B cell (primary cell): ENCODE data around the gene PIP5K1A. TPM values are rescaled to one million over a fixed set of nuclear protein-coding genes. Genes with fewer than 3 reads are reported as not detected.
A peak's percentile ranks its signal among the peaks of the same experiment; 100 is the strongest.

ENCODE experiments used
- ATAC-seq: fragments of 200-7000 bp; cut with Tn5 transposase; one replicate; pipeline ENCODE4 v1.10.0; 2021; ENCODE audit warnings: low read depth, mild to moderate bottlenecking, moderate number of reproducible peaks, moderate library complexity
- CTCF ChIA-PET: fragments of 350-600 bp; sonication (Branson Sonifier 250); formaldehyde crosslinking; loops from one replicate; lab custom pipeline; 2021; ENCODE audit warnings: antibody characterized with exemption, inconsistent platforms; lab: Charles Lee
- POLR2A ChIA-PET: fragments of 350-600 bp; sonication (Branson Sonifier 250); formaldehyde crosslinking; loops from one replicate; lab custom pipeline; 2021; ENCODE audit warnings: antibody characterized with exemption; lab: Charles Lee
- DNase-seq: peaks from one replicate; pipeline ENCODE4 v3.0.0; 2013
- H2AFZ ChIP-seq: 2 replicates; pipeline ENCODE4 v1.6.1; 2012; ENCODE audit warnings: mild to moderate bottlenecking, low read depth, low read length; ENCODE audit not compliant: insufficient read depth, poor library complexity, severe bottlenecking
- H3K27ac ChIP-seq, 2 donors: 1 replicate in 1 of 2; 2 replicates in 1 of 2; pipeline ENCODE4 v1.5.1; 2012 to 2013; ENCODE audit warnings: low read length in 2 of 2, mild to moderate bottlenecking in 2 of 2, moderate library complexity in 1 of 2
- H3K27me3 ChIP-seq, 4 experiments: fragments of 200-600 bp in 1 of 4; sonication (generic) in 1 of 4; replicated peaks in 1 of 4; 1 replicate in 2 of 4; 2 replicates in 2 of 4; pipeline versions ENCODE4 v1.6.1 to v1.7.0; 2013 to 2016; ENCODE audit warnings: low read length in 3 of 4, mild to moderate bottlenecking in 2 of 4, mixed read lengths in 1 of 4, moderate library complexity in 1 of 4; ENCODE audit not compliant: insufficient read depth in 4 of 4, control insufficient read depth in 3 of 4; ENCODE audit errors: control extremely low read depth in 1 of 4
- H3K36me3 ChIP-seq, 2 experiments: replicated peaks in 1 of 2; 1 replicate in 1 of 2; 2 replicates in 1 of 2; pipeline versions ENCODE4 v1.6.1 to v1.7.1; 2013; ENCODE audit warnings: low read length in 1 of 2; ENCODE audit not compliant: insufficient read depth in 2 of 2, control insufficient read depth in 1 of 2; ENCODE audit errors: control extremely low read depth in 1 of 2, extremely low read depth in 1 of 2
- H3K4me1 ChIP-seq, 2 donors: fragments of 200-600 bp in 1 of 2; sonication (generic) in 1 of 2; 1 replicate in 1 of 2; 2 replicates in 1 of 2; pipeline versions ENCODE4 v1.5.1 to v1.6.1; 2013 to 2017; ENCODE audit warnings: low read length in 2 of 2; ENCODE audit not compliant: control insufficient read depth in 2 of 2, insufficient read depth in 2 of 2
- H3K4me2 ChIP-seq: replicated peaks from 2 replicates; pipeline ENCODE3; 2012; ENCODE audit warnings: mild to moderate bottlenecking, low read depth, low read length; ENCODE audit not compliant: poor library complexity, severe bottlenecking
- H3K4me3 ChIP-seq, 5 experiments: fragments of 200-600 bp in 1 of 5; sonication (generic) in 1 of 5; 1 replicate in 3 of 5; 2 replicates in 2 of 5; pipeline versions ENCODE4 v1.5.1 to v1.7.0; 2011 to 2016; ENCODE audit warnings: low read length in 4 of 5, mild to moderate bottlenecking in 4 of 5, low read depth in 2 of 5, control low read depth in 1 of 5, moderate library complexity in 1 of 5; ENCODE audit not compliant: insufficient read depth in 1 of 5; ENCODE audit errors: control extremely low read depth in 1 of 5, extremely low read depth in 1 of 5
- H3K79me2 ChIP-seq: fragments of 200-600 bp; sonication (generic); one replicate; pipeline ENCODE4 v1.6.0; 2016; ENCODE audit warnings: low read length; ENCODE audit not compliant: control insufficient read depth, insufficient read depth
- H3K9ac ChIP-seq: fragments of 200-600 bp; sonication (generic); 2 replicates; pipeline ENCODE4 v1.6.1; 2017; ENCODE audit warnings: mild to moderate bottlenecking, low read length, moderate library complexity
- H3K9me3 ChIP-seq, 3 donors: one replicate each; pipeline versions ENCODE4 v1.6.1 to v1.7.1; 2013; ENCODE audit warnings: low read length in 2 of 3; ENCODE audit not compliant: control insufficient read depth in 2 of 3, insufficient read depth in 1 of 3; ENCODE audit errors: control extremely low read depth in 1 of 3
- H4K20me1 ChIP-seq: 2 replicates; pipeline ENCODE4 v1.6.0; 2012; ENCODE audit warnings: mild to moderate bottlenecking, low read length; ENCODE audit not compliant: insufficient read depth, control insufficient read depth, poor library complexity, severe bottlenecking
- H3K27ac Mint-ChIP-seq: one replicate; pipeline ENCODE4 v1.8.0; 2021; ENCODE audit warnings: mixed read lengths
- H3K27me3 Mint-ChIP-seq: one replicate; pipeline ENCODE4 v1.8.0; 2021; ENCODE audit warnings: mixed read lengths
- H3K4me1 Mint-ChIP-seq: one replicate; pipeline ENCODE4 v1.8.0; 2021; ENCODE audit warnings: mixed read lengths
- H3K4me3 Mint-ChIP-seq: one replicate; pipeline ENCODE4 v1.8.0; 2021; ENCODE audit warnings: mixed read lengths
- H3K9me3 Mint-ChIP-seq: one replicate; pipeline ENCODE4 v1.8.0; 2022; ENCODE audit warnings: mixed read lengths; ENCODE audit not compliant: insufficient read depth
- EZH2 ChIP-seq: IDR thresholded peaks from 2 replicates; pipeline ENCODE4 v1.6.1; 2012; ENCODE audit warnings: borderline replicate concordance, low read depth, mild to moderate bottlenecking, moderate library complexity, low read length; ENCODE audit not compliant: insufficient read depth, poor library complexity, severe bottlenecking
- WGBS: methylation state at CpG from one replicate; pipeline ENCODE4 v1.1.5; 2013; ENCODE audit warnings: missing lambda C conversion rate; ENCODE audit not compliant: insufficient coverage; 5-methylcytosine and 5-hydroxymethylcytosine counted together
- intact Hi-C: fragments of 100-400 bp; cut with micrococcal nuclease; formaldehyde crosslinking; loops from one replicate; pipeline ENCODE4 v1.10.0; 2022
- polyA plus RNA-seq: library from polyadenylated mRNA; depleted of rRNA; stranded (reverse); fragments of >200 nt; gene quantifications from 2 replicates; pipeline ENCODE4 v1.2.3, GENCODE V29; 2012
- total RNA-seq, 2 donors: library from RNA; stranded (reverse); fragments of 120-200 nt in 1 of 2; gene quantifications; 1 replicate in 1 of 2; 2 replicates in 1 of 2; pipeline versions ENCODE4 v1.2.3 to v1.2.4, GENCODE V29; 2013 to 2022
- TF ChIP-seq, protein P1 (sequence below): fragments of 200-600 bp; IDR thresholded peaks from one replicate; pipeline ENCODE4 v1.8.0; 2022; ENCODE audit warnings: antibody characterized with exemption, mild to moderate bottlenecking

PIP5K1A gene
- total and polyA plus RNA-seq, 2 donors (not counting 1 experiment from before 2014, with no cell fraction given), result 59.4 to 78.4 TPM

DNA sequence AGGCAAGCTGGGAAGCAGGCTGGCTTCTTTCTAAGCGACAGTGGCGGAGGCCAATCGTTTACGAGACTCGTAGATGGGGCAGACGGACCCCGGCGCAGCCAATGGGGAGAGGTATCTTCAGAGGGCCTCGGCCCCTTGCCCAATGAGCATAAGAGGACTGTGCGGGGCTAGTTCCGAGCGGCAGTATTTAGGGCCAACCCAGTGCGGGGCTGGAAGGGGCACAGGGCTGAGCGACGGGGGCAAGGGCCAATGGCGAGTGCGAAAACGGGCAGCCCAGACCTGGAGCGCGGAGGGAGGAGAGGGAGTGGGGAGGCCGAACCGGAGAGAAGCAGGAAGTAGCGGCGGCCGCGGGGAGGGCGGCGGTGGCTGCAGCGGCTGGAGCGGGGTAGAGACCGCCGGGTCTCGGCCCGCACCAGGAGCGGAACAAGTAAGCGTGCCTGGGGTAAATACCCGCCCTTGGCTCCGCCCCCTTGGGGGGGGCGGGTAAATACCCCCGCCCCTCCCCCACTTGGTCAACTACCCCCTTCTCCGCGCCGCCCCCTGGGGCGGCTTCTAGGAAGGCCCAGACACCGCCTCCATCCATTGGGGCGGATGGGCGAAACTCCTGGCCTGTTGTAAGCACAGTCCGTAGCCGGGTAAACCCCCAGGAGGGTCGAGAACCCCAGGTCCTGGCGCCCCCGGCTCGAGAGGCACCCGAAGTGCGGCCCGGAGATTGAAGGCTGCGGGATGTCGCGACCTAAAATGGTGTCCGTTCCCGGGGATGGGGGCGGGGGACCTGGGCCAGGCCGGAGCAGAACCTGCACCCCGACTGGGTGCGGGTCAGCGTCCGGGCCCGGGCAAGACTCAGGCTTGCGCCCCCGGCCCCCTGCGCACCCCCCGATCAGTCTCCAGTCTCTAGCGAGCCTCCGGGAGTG is 83.9 kb downstream of the PIP5K1A start, which contains the start of gene ZNF687:
Gene ZNF687 (plus strand): TSS at position 331 of the 914 bp plus-strand sequence. CDS start 3,993 bp downstream, outside the sequence.
- peaks cover 24 to 37% of the 10 kb centered on the region in 2 donors for H3K4me1 ChIP-seq

More for the DNA sequence above, 83.9 kb downstream of the PIP5K1A start, which contains the start of gene ZNF687:
- H3K9me3 ChIP-seq, result no peaks in the 10 kb centered on the region
- WGBS, result under 1% methylated on average over 71 of the region's 74 CpGs
- Mint-ChIP-seq H3K9me3 (no peaks in the 10 kb centered on the region), H3K4me1 (peaks cover 45% of the 10 kb centered on the region), H3K27ac (peak within 1 kb of the TSS; percentile 96), H3K27me3 (no peaks in the 10 kb centered on the region), H3K4me3 (peak within 1 kb of the TSS; percentile 98)
- peak within 1 kb of the TSS; percentile 92 for H3K9ac ChIP-seq
- H3K27ac ChIP-seq, result peak within 1 kb of the TSS; percentile 95 to 96
- intact Hi-C loops, result loop anchor here (1.0 to 5.0 kb wide), 10 partner anchors 28 to 555 kb away; partner anchors contain the start of genes ARNT, C2CD4D, CDC42SE1 and LYSMD1
- ChIA-PET CTCF (interaction anchor here (1.1 to 2.4 kb wide), 7 partner anchors 18 to 59 kb away, joined by 3 to 14 read pairs (median 6); partner anchors contain the start of genes PI4KB and PSMD4), POLR2A (interaction anchor here (0.6 to 1.7 kb wide), 10 partner anchors 16 to 1395 kb away, joined by 3 to 7 read pairs (median 4); partner anchors contain the start of genes PI4KB, PSMD4 and RFX5)
- TF ChIP-seq, protein P1, sequence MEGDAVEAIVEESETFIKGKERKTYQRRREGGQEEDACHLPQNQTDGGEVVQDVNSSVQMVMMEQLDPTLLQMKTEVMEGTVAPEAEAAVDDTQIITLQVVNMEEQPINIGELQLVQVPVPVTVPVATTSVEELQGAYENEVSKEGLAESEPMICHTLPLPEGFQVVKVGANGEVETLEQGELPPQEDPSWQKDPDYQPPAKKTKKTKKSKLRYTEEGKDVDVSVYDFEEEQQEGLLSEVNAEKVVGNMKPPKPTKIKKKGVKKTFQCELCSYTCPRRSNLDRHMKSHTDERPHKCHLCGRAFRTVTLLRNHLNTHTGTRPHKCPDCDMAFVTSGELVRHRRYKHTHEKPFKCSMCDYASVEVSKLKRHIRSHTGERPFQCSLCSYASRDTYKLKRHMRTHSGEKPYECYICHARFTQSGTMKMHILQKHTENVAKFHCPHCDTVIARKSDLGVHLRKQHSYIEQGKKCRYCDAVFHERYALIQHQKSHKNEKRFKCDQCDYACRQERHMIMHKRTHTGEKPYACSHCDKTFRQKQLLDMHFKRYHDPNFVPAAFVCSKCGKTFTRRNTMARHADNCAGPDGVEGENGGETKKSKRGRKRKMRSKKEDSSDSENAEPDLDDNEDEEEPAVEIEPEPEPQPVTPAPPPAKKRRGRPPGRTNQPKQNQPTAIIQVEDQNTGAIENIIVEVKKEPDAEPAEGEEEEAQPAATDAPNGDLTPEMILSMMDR, result no peak
- no peak for TF ChIP-seq EZH2
- H3K4me2 ChIP-seq, result peak within 1 kb of the TSS; percentile 90
- H4K20me1 ChIP-seq, result peaks cover 30% of the 10 kb centered on the region
- H3K79me2 ChIP-seq, result peaks cover 49% of the 10 kb centered on the region
- H3K27me3 ChIP-seq, result no peaks in the 10 kb centered on the region
- peaks cover 1 to 17% of the 10 kb centered on the region in 2 experiments for H3K36me3 ChIP-seq
- peak; percentile 86 for ATAC-seq
- peak; percentile 99 for DNase-seq
- peak within 1 kb of the TSS; percentile 91 to 100 (median 97) for H3K4me3 ChIP-seq
- H2AFZ ChIP-seq, result peak within 1 kb of the TSS; percentile 76
